ENCODE data around the gene ITGB3BP.
A peak's percentile ranks its signal among the peaks of the same experiment; 100 is the strongest.

- TF ChIP-seq CTCF (IDR thresholded peaks at IDR 0.05 in 2 of 3, conservative IDR thresholded peaks at IDR 0.05 in 1 of 3; ENCODE audit: borderline replicate concordance in 1 of 3, insufficient read depth in 1 of 3, low read depth in 2 of 3, low read length in 2 of 3), result peak in 2 of 3 experiments; percentile 11 to 30; a peak in 2 of 6 replicates
- TF ChIP-seq ZNF274 (IDR thresholded peaks at IDR 0.05; ENCODE audit: low read depth, low read length), result no peak
- peak; percentile 20; the same call in 1 of the 2 replicates for TF ChIP-seq RAD21 (IDR thresholded peaks at IDR 0.05; ENCODE audit: low read depth)
- TF ChIP-seq SRF (IDR thresholded peaks at IDR 0.05; ENCODE audit: low read depth), result no peak
Observed at GRCh38 chr1:63454269-63454668, 68.8 kb downstream of the ITGB3BP start.

Data from HCT116 (cell line).